NCI-H2029 treated with DMSO at 0.1 percent for 48 hours (cell line): ENCODE measurements around the gene MT1F.
A peak's percentile ranks its signal among the peaks of the same experiment; 100 is the strongest.
"Not testable (repeated sequence)": the region's sequence is repeated elsewhere in the genome, so short reads cannot be mapped to it uniquely, and the experiment has no call there.

ENCODE experiments used
- DNase-seq: peaks from one replicate; lab custom pipeline; 2025; lab: John Stamatoyannopoulos, UW

Gene MT1F

GRCh38 chr16:56657555-56658326 is at the start of gene MT1F:
Gene MT1F (plus strand): TSS chr16:56657959. CDS start chr16:56658059, 100 bp downstream.
- DNase-seq: no peak

GRCh38 chr16:56608043-56608875 is 49.5 kb upstream of the MT1F start, which contains the start of gene MT2A:
Gene MT2A (plus strand): TSS chr16:56608584. CDS start chr16:56608656, 72 bp downstream.
- DNase-seq: peak; percentile 73

GRCh38 chr16:56608876-56609462 is 48.8 kb upstream of the MT1F start:
- no peak for DNase-seq

- no peak for DNase-seq
Measured at GRCh38 chr16:56609463-56609921, 48.3 kb upstream of the MT1F start.

- no peak for DNase-seq
Measured at GRCh38 chr16:56610017-56610608, 47.6 kb upstream of the MT1F start.

- DNase-seq: no peak
Measured at GRCh38 chr16:56610609-56611111, 47.1 kb upstream of the MT1F start.

GRCh38 chr16:56611281-56611833 is 46.4 kb upstream of the MT1F start:
- no peak for DNase-seq

GRCh38 chr16:56613706-56614105 is 44.1 kb upstream of the MT1F start:
- DNase-seq: no peak

GRCh38 chr16:56614549-56614991 is 43.2 kb upstream of the MT1F start:
- no peak for DNase-seq

GRCh38 chr16:56615353-56615752 is 42.4 kb upstream of the MT1F start:
- no peak for DNase-seq

GRCh38 chr16:56616608-56617211 is 41.0 kb upstream of the MT1F start:
- DNase-seq: no peak

- DNase-seq: no peak
Measured at GRCh38 chr16:56617212-56618085, 40.3 kb upstream of the MT1F start.

GRCh38 chr16:56618138-56618537 is 39.6 kb upstream of the MT1F start:
- no peak for DNase-seq

- DNase-seq: no peak
Measured at GRCh38 chr16:56620339-56620897, 37.3 kb upstream of the MT1F start.

- not testable (repeated sequence) for DNase-seq
Measured at GRCh38 chr16:56621665-56622445, 35.9 kb upstream of the MT1F start.

- not testable (repeated sequence) for DNase-seq
Measured at GRCh38 chr16:56623184-56623583, 34.6 kb upstream of the MT1F start.

GRCh38 chr16:56623637-56624036 is 34.1 kb upstream of the MT1F start:
- no peak for DNase-seq

GRCh38 chr16:56625140-56625942 is 32.4 kb upstream of the MT1F start, which contains the start of gene MT1E:
Gene MT1E (plus strand): TSS chr16:56625781. CDS start chr16:56625852, 71 bp downstream.
- peak; percentile 49 for DNase-seq
